Heart left ventricle (tissue), 16 donors: Measurements from ENCODE around the gene TOPAZ1. TPM values are rescaled to one million over a fixed set of nuclear protein-coding genes. Genes with fewer than 3 reads are reported as not detected.

Source experiments
- ATAC-seq, 4 donors: fragments of 200-7000 bp; cut with Tn5 transposase; one replicate each; pipeline ENCODE4 v1.9.1; 2020 to 2022; ENCODE audit warnings: moderate library complexity in 4 of 4, mild to moderate bottlenecking in 3 of 4, moderate number of reproducible peaks in 1 of 4
- DNase-seq, 5 donors: peaks; one replicate each; pipeline ENCODE4 v3.0.0-alpha.2; 2020
- H3K27ac ChIP-seq, 12 donors: fragments of 200-600 bp; sonication (generic) in 4 of 12; one replicate each; pipeline versions ENCODE4 v1.5.0 to v1.8.0; 2016 to 2022; ENCODE audit warnings: mild to moderate bottlenecking in 2 of 12
- H3K27me3 ChIP-seq, 9 donors: fragments of 200-600 bp; sonication (generic) in 2 of 9; one replicate each; pipeline versions ENCODE4 v1.5.1 to v1.8.0; 2016 to 2022; ENCODE audit warnings: mild to moderate bottlenecking in 3 of 9
- H3K36me3 ChIP-seq, 9 donors: fragments of 200-600 bp; sonication (generic) in 2 of 9; one replicate each; pipeline versions ENCODE4 v1.5.0 to v1.8.0; 2018 to 2022; ENCODE audit warnings: mild to moderate bottlenecking in 2 of 9
- H3K4me1 ChIP-seq, 12 donors: fragments of 200-600 bp; sonication (generic) in 4 of 12; one replicate each; pipeline versions ENCODE4 v1.5.0 to v1.8.0; 2016 to 2022; ENCODE audit warnings: mild to moderate bottlenecking in 3 of 12
- H3K4me3 ChIP-seq, 12 donors: fragments of 200-600 bp; sonication (generic) in 4 of 12; one replicate each; pipeline versions ENCODE4 v1.5.0 to v1.8.0; 2017 to 2022; ENCODE audit warnings: mild to moderate bottlenecking in 9 of 12, moderate library complexity in 4 of 12
- H3K9me3 ChIP-seq, 12 donors: fragments of 200-600 bp; sonication (generic) in 4 of 12; one replicate each; pipeline versions ENCODE4 v1.5.0 to v1.8.0; 2016 to 2022; ENCODE audit warnings: mild to moderate bottlenecking in 1 of 12
- POLR2A ChIP-seq, 2 donors: fragments of 450-650 bp; IDR thresholded peaks; one replicate each; pipeline ENCODE4 v1.6.1; 2017; ENCODE audit warnings: antibody characterized with exemption in 2 of 2, mild to moderate bottlenecking in 2 of 2, moderate library complexity in 2 of 2
- WGBS, 4 donors: extraction: QIAGEN DNeasy Blood & Tissue Kit in 2 of 4; methylation state at CpG; one replicate each; pipeline versions ENCODE4 v1.1.5 to v1.1.7; 2013 to 2018; 5-methylcytosine and 5-hydroxymethylcytosine counted together
- intact Hi-C, 10 donors: fragments of 100-400 bp; cut with DNase I; formaldehyde crosslinking; loops; one replicate each; pipeline versions ENCODE4 v1.11.1 to v1.14.2; 2022
- polyA plus RNA-seq, 2 donors: library from polyadenylated mRNA; stranded (reverse); fragments of 200-250 nt; gene quantifications; one replicate each; pipeline ENCODE4 v1.2.3, GENCODE V29; 2013
- total RNA-seq, 9 donors: library from RNA; depleted of rRNA in 2 of 9; stranded (reverse); fragments of >200 nt in 2 of 9; fragmentation: NEBNext Ultra II Directional in 3 of 9; extraction: Animal tissue kit (Norgen Biotek cat#: 25700) in 3 of 9; gene quantifications; one replicate each; pipeline versions ENCODE4 v1.1.0 to v1.2.4, GENCODE V29; 2016 to 2023
- TF ChIP-seq, protein P1 (sequence below), 12 donors: fragments of 200-600 bp; sonication (generic) in 4 of 12; IDR thresholded peaks; one replicate each; pipeline versions ENCODE4 v1.5.0 to v1.8.0; 2018 to 2022; ENCODE audit warnings: antibody characterized with exemption in 12 of 12, mild to moderate bottlenecking in 5 of 12
- donor health status: ischemic (EF 13 %, LVEDD 7.1; RV severe dilation, severe dysfunction).
- donor health status: healthy with polysubstance abuse.
- donor health status: DM: no; HTN: yes; CAD: no.
- donor health status: DM: no; HTN: no; CAD: no.
- donor health status: ischemic (EF 25% LVEDD 6.9; RV normal size, moderate dysfunction).
- donor health status: ischemic (EF 25% LVEDD 5.7; RV mildly dilated, moderate dysfunction).
- donor health status: healthy.
- donor health status: DM: yes; HTN: yes; CAD: no.
- donor health status: ischemic (EF 35%, LVEDD 5.7; RV mildly dilated, moderate dysfunction).
- donor health status: nonischemic (EF 11% LVEDD 7.7; RV severe dilation, severe dysfunction).
- donor health status: DM: yes; HTN: yes; CAD: no.
- donor health status: PGD.
- donor health status: ischemic (EF 29% LVEDD 5.4; RV normal size, mild dysfunction).
- donor health status: nonischemic (EF 23%, LVEDD 6.1; RV moderate dilation, normal function).

TOPAZ1 gene
- total and polyA plus RNA-seq, 11 donors = not detected

DNA sequence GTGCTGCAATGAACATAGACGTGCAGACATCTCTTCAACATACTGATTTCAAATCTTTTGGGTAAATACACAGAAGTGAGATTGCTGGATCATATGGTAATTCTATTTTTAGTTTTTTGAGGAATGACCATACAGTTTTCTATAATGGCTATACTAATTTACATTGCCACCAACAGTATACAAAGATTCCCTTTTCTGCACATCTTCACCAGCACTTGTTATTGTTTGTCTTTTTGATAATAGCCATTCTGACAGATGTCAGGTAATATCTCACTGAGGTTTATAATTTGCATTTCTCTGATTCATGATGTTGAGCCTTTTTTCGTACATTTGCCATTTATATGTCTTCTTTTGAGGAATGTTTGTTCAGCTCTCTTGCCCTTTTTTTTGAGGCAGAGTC lies 30.5 kb downstream of the TOPAZ1 start:
- no peak for DNase-seq
- H3K27ac ChIP-seq = no peak overlapping the region
- H3K9me3 ChIP-seq = peaks cover 0 to 16% (median 0%) of the 10 kb centered on the region in 12 donors
- no peak overlapping the region for H3K4me3 ChIP-seq
- no peak for ATAC-seq
- no peaks in the 10 kb centered on the region for H3K27me3 ChIP-seq
- TF ChIP-seq, protein P1, sequence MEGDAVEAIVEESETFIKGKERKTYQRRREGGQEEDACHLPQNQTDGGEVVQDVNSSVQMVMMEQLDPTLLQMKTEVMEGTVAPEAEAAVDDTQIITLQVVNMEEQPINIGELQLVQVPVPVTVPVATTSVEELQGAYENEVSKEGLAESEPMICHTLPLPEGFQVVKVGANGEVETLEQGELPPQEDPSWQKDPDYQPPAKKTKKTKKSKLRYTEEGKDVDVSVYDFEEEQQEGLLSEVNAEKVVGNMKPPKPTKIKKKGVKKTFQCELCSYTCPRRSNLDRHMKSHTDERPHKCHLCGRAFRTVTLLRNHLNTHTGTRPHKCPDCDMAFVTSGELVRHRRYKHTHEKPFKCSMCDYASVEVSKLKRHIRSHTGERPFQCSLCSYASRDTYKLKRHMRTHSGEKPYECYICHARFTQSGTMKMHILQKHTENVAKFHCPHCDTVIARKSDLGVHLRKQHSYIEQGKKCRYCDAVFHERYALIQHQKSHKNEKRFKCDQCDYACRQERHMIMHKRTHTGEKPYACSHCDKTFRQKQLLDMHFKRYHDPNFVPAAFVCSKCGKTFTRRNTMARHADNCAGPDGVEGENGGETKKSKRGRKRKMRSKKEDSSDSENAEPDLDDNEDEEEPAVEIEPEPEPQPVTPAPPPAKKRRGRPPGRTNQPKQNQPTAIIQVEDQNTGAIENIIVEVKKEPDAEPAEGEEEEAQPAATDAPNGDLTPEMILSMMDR (IDR thresholded peaks at IDR 0.05) = no peak
- no peak for TF ChIP-seq POLR2A (IDR thresholded peaks at IDR 0.05)
- H3K36me3 ChIP-seq = no peaks in the 10 kb centered on the region
- WGBS, 4 donors = 81 to 88% (median 84%) methylated on average over 2 of the region's 2 CpGs
- intact Hi-C loops = no loop called here
- H3K4me1 ChIP-seq = no peaks in the 10 kb centered on the region

DNA sequence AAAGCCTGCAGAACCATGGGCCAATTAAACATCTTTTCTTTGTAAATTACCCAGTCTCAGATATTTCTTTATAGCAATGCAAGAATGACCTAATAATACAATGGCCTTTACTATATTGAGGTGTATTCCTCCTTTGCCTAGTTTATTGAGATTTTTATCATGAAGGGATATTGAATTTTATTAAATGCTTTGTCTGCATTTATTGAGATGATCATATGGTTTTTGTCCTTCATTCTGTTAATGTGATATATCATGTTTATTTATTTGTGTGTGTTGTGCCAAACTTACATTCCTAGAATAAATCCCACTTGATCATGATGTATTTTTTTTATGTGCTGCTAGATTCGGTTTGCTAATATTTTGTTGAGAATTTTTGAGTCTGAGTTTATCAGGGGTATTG lies 36.2 kb downstream of the TOPAZ1 start:
- Histone ChIP-seq H3K27me3 (peaks cover 0 to 19% (median 3%) of the 10 kb centered on the region in 9 donors), H3K27ac (no peak overlapping the region), H3K4me3 (no peak overlapping the region), H3K9me3 (peaks cover 0 to 12% (median 0%) of the 10 kb centered on the region in 12 donors), H3K36me3 (no peaks in the 10 kb centered on the region), H3K4me1 (no peaks in the 10 kb centered on the region)
- TF ChIP-seq, protein P1 (IDR thresholded peaks at IDR 0.05) = no peak
- TF ChIP-seq POLR2A (IDR thresholded peaks at IDR 0.05) = no peak
- ATAC-seq (no peak), DNase-seq (no peak)
- intact Hi-C loops = no loop called here
- WGBS, 4 donors = 65 to 82% (median 73%) methylated on average over 1 of the region's 1 CpG

DNA sequence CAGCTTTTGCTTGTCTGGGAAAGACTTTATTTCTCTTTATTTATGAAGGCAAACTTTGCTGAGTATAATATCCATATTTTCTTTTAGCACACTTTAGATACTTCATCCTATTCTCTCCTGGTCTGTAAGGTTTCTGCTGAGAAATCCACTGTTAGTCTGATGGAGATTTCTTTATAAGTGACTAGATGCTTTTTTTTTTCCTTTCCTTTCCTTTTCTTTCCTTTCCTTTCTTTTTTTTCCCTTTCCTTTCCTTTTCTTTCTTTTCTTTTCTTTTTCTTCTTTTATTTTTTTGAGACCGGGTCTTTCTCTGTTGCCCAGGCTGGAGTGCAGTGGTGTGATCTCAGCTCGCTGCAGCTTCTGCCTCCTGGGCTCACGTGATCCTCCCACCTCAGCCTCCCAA lies 38.4 kb downstream of the TOPAZ1 start:
- DNase-seq (no peak), ATAC-seq (no peak)
- H3K9me3 ChIP-seq = peaks cover 0 to 12% (median 0%) of the 10 kb centered on the region in 12 donors
- H3K27ac ChIP-seq = no peak overlapping the region
- WGBS, 4 donors = 78 to 85% (median 85%) methylated on average over 3 of the region's 3 CpGs
- H3K4me1 ChIP-seq = no peaks in the 10 kb centered on the region
- H3K27me3 ChIP-seq = peaks cover 0 to 19% (median 3%) of the 10 kb centered on the region in 9 donors
- TF ChIP-seq POLR2A (IDR thresholded peaks at IDR 0.05) = no peak
- TF ChIP-seq, protein P1 (IDR thresholded peaks at IDR 0.05) = no peak
- no peaks in the 10 kb centered on the region for H3K36me3 ChIP-seq
- no peak overlapping the region for H3K4me3 ChIP-seq
- intact Hi-C loops = no loop called here

DNA sequence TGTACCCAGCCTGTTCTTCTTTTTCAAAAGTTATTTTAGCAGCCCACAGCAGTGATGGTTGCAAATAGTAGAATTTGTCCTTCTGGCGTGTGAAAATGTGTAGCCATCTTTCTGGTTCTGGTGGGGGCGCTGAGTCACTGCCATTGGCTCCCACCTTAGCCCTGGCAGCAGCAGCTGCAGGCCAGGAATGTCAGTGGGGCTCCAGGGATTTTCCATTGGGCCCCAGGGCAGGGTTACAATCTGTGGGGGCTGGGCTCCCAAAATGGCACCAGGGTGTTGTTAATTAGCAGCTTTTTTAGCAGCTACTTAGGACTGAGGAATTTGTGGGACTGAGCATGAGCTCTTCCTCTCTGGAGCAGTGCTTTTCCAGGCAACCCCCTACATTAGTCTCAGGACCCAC lies 38.9 kb downstream of the TOPAZ1 start:
- 52 to 95% (median 83%) methylated on average over 2 of the region's 2 CpGs for WGBS, 4 donors
- Histone ChIP-seq H3K4me1 (no peaks in the 10 kb centered on the region), H3K27ac (no peak overlapping the region), H3K27me3 (peaks cover 0 to 19% (median 3%) of the 10 kb centered on the region in 9 donors), H3K36me3 (no peaks in the 10 kb centered on the region), H3K9me3 (peaks cover 0 to 7% (median 0%) of the 10 kb centered on the region in 12 donors), H3K4me3 (no peak overlapping the region)
- ATAC-seq (no peak), DNase-seq (no peak)
- intact Hi-C loops = no loop called here
- TF ChIP-seq, protein P1 (IDR thresholded peaks at IDR 0.05) = no peak
